GM12878 (cell line): ENCODE results near the gene BCKDHA. TPM values are rescaled to one million over a fixed set of nuclear protein-coding genes. Genes with fewer than 3 reads are reported as not detected.

ENCODE experiments used
- ATAC-seq: fragments of 200-7000 bp; cut with Tn5 transposase; 3 replicates; pipeline ENCODE4 v1.9.1; 2020; ENCODE audit warnings: mild to moderate bottlenecking, moderate library complexity
- BruUV-seq: library from RNA; stranded (reverse); fragments of 400-500 nt; replicated peaks from 2 replicates; lab custom pipeline; 2021; lab: Mats Ljungman, UMichigan
- CTCF ChIA-PET: fragments of 300-600 bp; sonication (Branson Sonifier 250); formaldehyde crosslinking; extraction: SDS; loops from one replicate; lab custom pipeline; 2021; ENCODE audit warnings: inconsistent platforms; lab: Yijun Ruan, JAX
- POLR2A ChIA-PET: fragments of 350-600 bp; formaldehyde crosslinking; extraction: SDS; loops from one replicate; lab custom pipeline; 2021; ENCODE audit warnings: inconsistent platforms; lab: Charles Lee
- RAD21 ChIA-PET: fragments of 300-600 bp; sonication (Branson Sonifier 250); formaldehyde crosslinking; loops from one replicate; lab custom pipeline; 2023; ENCODE audit warnings: antibody characterized with exemption; ENCODE audit not compliant: unreplicated experiment; lab: Charles Lee
- SMC1A ChIA-PET: fragments of 300-600 bp; sonication (Branson Sonifier 250); formaldehyde crosslinking; loops from one replicate; lab custom pipeline; 2023; ENCODE audit not compliant: unreplicated experiment, uncharacterized antibody; lab: Charles Lee
- DNase-seq: peaks from one replicate; pipeline ENCODE4 v3.0.0-alpha.2; 2011; ENCODE audit warnings: low read depth, low spot score
- FAIRE-seq: peaks from 3 replicates; lab custom pipeline; 2011; peaks lifted over from hg19 to GRCh38; lab: Jason Lieb, UNC
- H2AFZ ChIP-seq: 2 replicates; pipeline ENCODE4 v1.6.0; 2011; ENCODE audit warnings: low read depth, low read length, control low read depth; ENCODE audit not compliant: control insufficient read depth
- H3K27ac ChIP-seq: 2 replicates; pipeline ENCODE4 v1.5.1; 2011; ENCODE audit warnings: control low read depth; ENCODE audit not compliant: control insufficient read depth, insufficient read depth
- H3K27me3 ChIP-seq, 2 experiments: replicated peaks in 1 of 2; 2 replicates each; pipeline versions ENCODE4 v1.6.0 to v1.6.1; 2011; ENCODE audit warnings: low read length in 1 of 2; ENCODE audit not compliant: control insufficient read depth in 2 of 2, insufficient read depth in 2 of 2
- H3K36me3 ChIP-seq, 2 experiments: 2 replicates each; pipeline ENCODE4 v1.5.1; 2011; ENCODE audit warnings: low read length in 1 of 2; ENCODE audit not compliant: control insufficient read depth in 2 of 2, insufficient read depth in 2 of 2
- H3K4me1 ChIP-seq: 2 replicates; pipeline ENCODE4 v1.6.1; 2011; ENCODE audit warnings: mild to moderate bottlenecking, low read length, moderate library complexity, mixed read lengths; ENCODE audit not compliant: control insufficient read depth, insufficient read depth
- H3K4me2 ChIP-seq: 2 replicates; pipeline ENCODE4 v1.6.0; 2011; ENCODE audit warnings: control low read depth; ENCODE audit not compliant: control insufficient read depth, insufficient read depth
- H3K4me3 ChIP-seq: fragments of 200-600 bp; sonication (generic); 2 replicates; pipeline ENCODE4 v1.5.1; 2016
- H3K79me2 ChIP-seq: 2 replicates; pipeline ENCODE4 v1.6.0; 2011; ENCODE audit warnings: low read length; ENCODE audit not compliant: control insufficient read depth, insufficient read depth
- H3K9ac ChIP-seq: 2 replicates; pipeline ENCODE4 v1.8.0; 2011; ENCODE audit warnings: low read length, control low read depth, mixed read lengths; ENCODE audit not compliant: control insufficient read depth, insufficient read depth
- H3K9me3 ChIP-seq: replicated peaks from 3 replicates; pipeline ENCODE4 v1.5.1; 2011; ENCODE audit warnings: mild to moderate bottlenecking, low read length; ENCODE audit not compliant: control insufficient read depth, insufficient read depth
- H4K20me1 ChIP-seq: 2 replicates; pipeline ENCODE4 v1.6.0; 2011; ENCODE audit not compliant: control insufficient read depth, insufficient read depth
- BRCA1 ChIP-seq: IDR thresholded peaks from 2 replicates; pipeline ENCODE4 v1.6.1; 2011; ENCODE audit warnings: low read depth, low read length, improper control_type of control experiment
- CBX3 ChIP-seq: fragments of 200-600 bp; sonication (generic); IDR thresholded peaks from 2 replicates; pipeline ENCODE4 v1.6.1; 2016; ENCODE audit warnings: low read depth, borderline replicate concordance
- ESRRA ChIP-seq: IDR thresholded peaks from 2 replicates; pipeline ENCODE4 v1.6.1; 2012; ENCODE audit warnings: mild to moderate bottlenecking, low read length, improper control_type of control experiment
- IKZF1 ChIP-seq: fragments of 450-650 bp; conservative IDR thresholded peaks from 2 replicates; pipeline ENCODE4 v1.6.1; 2017; ENCODE audit warnings: antibody characterized with exemption, mild to moderate bottlenecking
- IRF4 ChIP-seq: IDR thresholded peaks from 2 replicates; pipeline ENCODE4 v1.6.1; 2011; ENCODE audit warnings: low read depth, low read length
- MYC ChIP-seq: IDR thresholded peaks from 2 replicates; pipeline ENCODE4 v1.6.1; 2011; ENCODE audit warnings: mild to moderate bottlenecking, low read length, moderate library complexity, inconsistent platforms; ENCODE audit not compliant: insufficient read depth, insufficient replicate concordance, insufficient read length, severe bottlenecking
- NBN ChIP-seq: fragments of 450-650 bp; IDR thresholded peaks from 2 replicates; pipeline ENCODE4 v1.6.1; 2016
- RCOR1 ChIP-seq: conservative IDR thresholded peaks from 2 replicates; pipeline ENCODE4 v1.6.1; 2012; ENCODE audit warnings: low read depth, low read length, improper control_type of control experiment
- SMAD1 ChIP-seq: fragments of 450-650 bp; IDR thresholded peaks from 2 replicates; pipeline ENCODE4 v1.6.1; 2018; ENCODE audit warnings: mild to moderate bottlenecking, low read depth; ENCODE audit not compliant: partially characterized antibody
- TAF1 ChIP-seq: IDR thresholded peaks from 2 replicates; pipeline ENCODE4 v1.6.1; 2011; ENCODE audit warnings: mild to moderate bottlenecking, low read depth, low read length, borderline replicate concordance
- TBL1XR1 ChIP-seq: IDR thresholded peaks from 2 replicates; pipeline ENCODE4 v1.6.1; 2012; ENCODE audit warnings: low read depth, low read length, improper control_type of control experiment
- TCF3 ChIP-seq: IDR thresholded peaks from 2 replicates; pipeline ENCODE4 v1.6.1; 2012; ENCODE audit warnings: low read depth, mild to moderate bottlenecking, low read length, borderline replicate concordance; ENCODE audit not compliant: insufficient read depth
- YBX1 ChIP-seq: fragments of 450-650 bp; IDR thresholded peaks from 2 replicates; pipeline ENCODE4 v1.6.1; 2016; ENCODE audit warnings: antibody characterized with exemption
- ZNF217 ChIP-seq: fragments of 450-650 bp; IDR thresholded peaks from 2 replicates; pipeline ENCODE4 v1.6.1; 2017; ENCODE audit warnings: antibody characterized with exemption, mild to moderate bottlenecking
- ZNF274 ChIP-seq: IDR thresholded peaks from one replicate; pipeline ENCODE4 v1.8.0; 2011; ENCODE audit not compliant: insufficient read length, insufficient read depth
- WGBS: methylation state at CpG from one replicate; pipeline ENCODE4 v1.1.6; 2016; ENCODE audit warnings: low lambda C conversion rate; ENCODE audit not compliant: insufficient replicate concordance, insufficient coverage; ENCODE audit errors: missing lambda C conversion rate; 5-methylcytosine and 5-hydroxymethylcytosine counted together
- in situ Hi-C: fragments of 300-500 bp; cut with MboI; formaldehyde crosslinking; loops from 9 replicates; pipeline ENCODE4 v1.14.3; 2018; ENCODE audit warnings: mixed read lengths
- intact Hi-C: fragments of 100-400 bp; cut with micrococcal nuclease; formaldehyde crosslinking; loops from one replicate; pipeline ENCODE4 v1.14.2; 2022; ENCODE audit not compliant: unreplicated experiment
- polyA plus RNA-seq, 11 experiments: library from polyadenylated mRNA; depleted of rRNA in 4 of 11; unstranded in 6 of 11; stranded (reverse) in 5 of 11; fragments of >200 nt; fragmentation: Nextera tagmentation in 4 of 11; fragmentation: Illumina TruSeq in 1 of 11; extraction: Ambion mirVana in 4 of 11; extraction: Trizol in 1 of 11; gene quantifications; 1 replicate in 1 of 11; 2 replicates in 10 of 11; pipeline versions ENCODE4 v1.2.1 to v1.2.3, GENCODE V29; 2011 to 2016; ENCODE audit warnings: inconsistent platforms in 2 of 11, missing spikeins in 2 of 11, low read depth in 1 of 11
- total RNA-seq, 4 experiments: library from RNA; depleted of rRNA in 3 of 4; stranded (reverse); fragments of >200 nt in 3 of 4; fragmentation: Illumina TruSeq in 1 of 4; extraction: Trizol in 1 of 4; gene quantifications; 2 replicates each; pipeline versions ENCODE4 v1.2.1 to v1.2.3, GENCODE V29; 2013 to 2021
- TF ChIP-seq, protein P1 (sequence below): IDR thresholded peaks from 2 replicates; pipeline ENCODE4 v1.6.1; 2011; ENCODE audit warnings: borderline replicate concordance, low read depth, mild to moderate bottlenecking, moderate library complexity, low read length; ENCODE audit not compliant: insufficient read depth, poor library complexity, severe bottlenecking
- TF ChIP-seq, protein P2 (sequence below): fragments of 450-650 bp; IDR thresholded peaks from 2 replicates; pipeline ENCODE4 v1.6.1; 2017; ENCODE audit warnings: borderline replicate concordance
- TF ChIP-seq, protein P3 (sequence below): IDR thresholded peaks from 2 replicates; pipeline ENCODE4 v1.6.1; 2012; ENCODE audit warnings: low read depth, low read length, improper control_type of control experiment

Gene BCKDHA
- total and polyA plus RNA-seq, 10 of the 15 experiments (the other 5 are each of a cell fraction or from before 2014, with no cell fraction given), result 9.9 to 107 (median 46.4) TPM

GRCh38 chr19:41403181-41403970 is 5.8 kb downstream of the BCKDHA start:
- Histone ChIP-seq H3K79me2 (peaks cover 15% of the 10 kb centered on the region), H2AFZ (no peak overlapping the region), H4K20me1 (no peaks in the 10 kb centered on the region), H3K9me3 (no peaks in the 10 kb centered on the region), H3K4me2 (no peak overlapping the region), H3K27me3 (no peaks in the 10 kb centered on the region), H3K4me1 (peaks cover under 1% of the 10 kb centered on the region), H3K27ac (no peak overlapping the region), H3K9ac (no peak overlapping the region), H3K36me3 (no peaks in the 10 kb centered on the region; a peak in 1 of 4 replicates), H3K4me3 (no peak overlapping the region)
- ChIA-PET CTCF (no interaction called here), SMC1A (no interaction called here), POLR2A (no interaction called here), RAD21 (no interaction called here)
- no peak for FAIRE-seq
- WGBS, result 70% methylated on average over 12 of the region's 12 CpGs
- ATAC-seq, result no peak
- intact Hi-C loops (no loop called here), in situ Hi-C loops (no loop called here)
- no TSS peak for BruUV-seq
- no peak for DNase-seq
- no peak for TF ChIP-seq ZNF217
- no peak for TF ChIP-seq TBL1XR1
- TF ChIP-seq CBX3, result no peak
- no peak for TF ChIP-seq BRCA1
- no peak for TF ChIP-seq ZNF274
- TF ChIP-seq YBX1, result no peak
- TF ChIP-seq, protein P1, sequence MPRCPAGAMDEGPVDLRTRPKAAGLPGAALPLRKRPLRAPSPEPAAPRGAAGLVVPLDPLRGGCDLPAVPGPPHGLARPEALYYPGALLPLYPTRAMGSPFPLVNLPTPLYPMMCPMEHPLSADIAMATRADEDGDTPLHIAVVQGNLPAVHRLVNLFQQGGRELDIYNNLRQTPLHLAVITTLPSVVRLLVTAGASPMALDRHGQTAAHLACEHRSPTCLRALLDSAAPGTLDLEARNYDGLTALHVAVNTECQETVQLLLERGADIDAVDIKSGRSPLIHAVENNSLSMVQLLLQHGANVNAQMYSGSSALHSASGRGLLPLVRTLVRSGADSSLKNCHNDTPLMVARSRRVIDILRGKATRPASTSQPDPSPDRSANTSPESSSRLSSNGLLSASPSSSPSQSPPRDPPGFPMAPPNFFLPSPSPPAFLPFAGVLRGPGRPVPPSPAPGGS, result no peak
- no peak for TF ChIP-seq TCF3
- TF ChIP-seq RCOR1, result no peak
- TF ChIP-seq, protein P2, sequence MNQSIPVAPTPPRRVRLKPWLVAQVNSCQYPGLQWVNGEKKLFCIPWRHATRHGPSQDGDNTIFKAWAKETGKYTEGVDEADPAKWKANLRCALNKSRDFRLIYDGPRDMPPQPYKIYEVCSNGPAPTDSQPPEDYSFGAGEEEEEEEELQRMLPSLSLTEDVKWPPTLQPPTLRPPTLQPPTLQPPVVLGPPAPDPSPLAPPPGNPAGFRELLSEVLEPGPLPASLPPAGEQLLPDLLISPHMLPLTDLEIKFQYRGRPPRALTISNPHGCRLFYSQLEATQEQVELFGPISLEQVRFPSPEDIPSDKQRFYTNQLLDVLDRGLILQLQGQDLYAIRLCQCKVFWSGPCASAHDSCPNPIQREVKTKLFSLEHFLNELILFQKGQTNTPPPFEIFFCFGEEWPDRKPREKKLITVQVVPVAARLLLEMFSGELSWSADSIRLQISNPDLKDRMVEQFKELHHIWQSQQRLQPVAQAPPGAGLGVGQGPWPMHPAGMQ, result no peak
- TF ChIP-seq ESRRA, result no peak
- TF ChIP-seq IKZF1, result no peak
- no peak for TF ChIP-seq TAF1
- no peak for TF ChIP-seq IRF4
- TF ChIP-seq, protein P3, sequence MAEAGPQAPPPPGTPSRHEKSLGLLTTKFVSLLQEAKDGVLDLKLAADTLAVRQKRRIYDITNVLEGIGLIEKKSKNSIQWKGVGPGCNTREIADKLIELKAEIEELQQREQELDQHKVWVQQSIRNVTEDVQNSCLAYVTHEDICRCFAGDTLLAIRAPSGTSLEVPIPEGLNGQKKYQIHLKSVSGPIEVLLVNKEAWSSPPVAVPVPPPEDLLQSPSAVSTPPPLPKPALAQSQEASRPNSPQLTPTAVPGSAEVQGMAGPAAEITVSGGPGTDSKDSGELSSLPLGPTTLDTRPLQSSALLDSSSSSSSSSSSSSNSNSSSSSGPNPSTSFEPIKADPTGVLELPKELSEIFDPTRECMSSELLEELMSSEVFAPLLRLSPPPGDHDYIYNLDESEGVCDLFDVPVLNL, result no peak
- no peak for TF ChIP-seq NBN
- TF ChIP-seq MYC, result no peak
- TF ChIP-seq SMAD1, result no peak
